ENCODE measurements around the gene PHAF1.

The PHAF1 gene

DNA sequence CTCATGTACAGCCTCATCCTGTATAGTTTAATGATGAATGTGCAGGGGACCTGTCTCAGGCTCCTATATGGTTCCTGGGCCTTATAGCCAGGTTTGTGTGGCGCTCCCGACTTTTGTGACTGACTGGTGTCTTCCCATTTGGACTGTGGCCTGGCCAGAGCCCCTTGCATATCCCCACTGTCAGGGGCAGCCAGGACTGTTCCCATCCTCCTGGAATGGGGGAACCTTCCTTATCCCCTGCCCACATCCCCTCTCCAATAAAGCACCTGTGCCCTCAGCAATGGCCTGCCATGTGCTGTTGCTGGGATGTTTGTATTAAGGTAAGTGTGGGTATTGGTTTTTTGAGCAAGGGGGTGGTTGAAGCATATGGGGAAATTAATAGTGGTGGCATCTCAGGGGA, 38.5 kb downstream of the PHAF1 start:
- no peak overlapping the region for H3K4me3 ChIP-seq (ENCODE audit: low read depth, low read length, poor library complexity, severe bottlenecking)
- no peaks in the 10 kb centered on the region for H3K9me3 ChIP-seq (ENCODE audit: low read length)
- no peaks in the 10 kb centered on the region for H3F3A ChIP-seq (ENCODE audit: insufficient read depth, low read length)
- H3K27ac ChIP-seq (ENCODE audit: low read depth, low read length, poor library complexity, severe bottlenecking) = no peak overlapping the region
- no peaks in the 10 kb centered on the region for H3K9me2 ChIP-seq (ENCODE audit: low read depth, low read length)
- H3K4me2 ChIP-seq (ENCODE audit: low read length) = no peak overlapping the region
- no peak overlapping the region for H3K9ac ChIP-seq (ENCODE audit: low read length)
- H3K36me3 ChIP-seq (ENCODE audit: insufficient read depth, low read length) = peaks cover 50% of the 10 kb centered on the region
- H3K27me3 ChIP-seq (ENCODE audit: insufficient read depth, low read length) = no peaks in the 10 kb centered on the region
- no peaks in the 10 kb centered on the region for H3K79me2 ChIP-seq (ENCODE audit: insufficient read depth, low read length)
- no peak overlapping the region for H2AFZ ChIP-seq (ENCODE audit: low read length)
- no peaks in the 10 kb centered on the region for H4K20me1 ChIP-seq (ENCODE audit: insufficient read depth, low read length)
- peaks cover 5% of the 10 kb centered on the region for H3K4me1 ChIP-seq (ENCODE audit: insufficient read depth, low read length, severe bottlenecking)
- TF ChIP-seq, protein P1, sequence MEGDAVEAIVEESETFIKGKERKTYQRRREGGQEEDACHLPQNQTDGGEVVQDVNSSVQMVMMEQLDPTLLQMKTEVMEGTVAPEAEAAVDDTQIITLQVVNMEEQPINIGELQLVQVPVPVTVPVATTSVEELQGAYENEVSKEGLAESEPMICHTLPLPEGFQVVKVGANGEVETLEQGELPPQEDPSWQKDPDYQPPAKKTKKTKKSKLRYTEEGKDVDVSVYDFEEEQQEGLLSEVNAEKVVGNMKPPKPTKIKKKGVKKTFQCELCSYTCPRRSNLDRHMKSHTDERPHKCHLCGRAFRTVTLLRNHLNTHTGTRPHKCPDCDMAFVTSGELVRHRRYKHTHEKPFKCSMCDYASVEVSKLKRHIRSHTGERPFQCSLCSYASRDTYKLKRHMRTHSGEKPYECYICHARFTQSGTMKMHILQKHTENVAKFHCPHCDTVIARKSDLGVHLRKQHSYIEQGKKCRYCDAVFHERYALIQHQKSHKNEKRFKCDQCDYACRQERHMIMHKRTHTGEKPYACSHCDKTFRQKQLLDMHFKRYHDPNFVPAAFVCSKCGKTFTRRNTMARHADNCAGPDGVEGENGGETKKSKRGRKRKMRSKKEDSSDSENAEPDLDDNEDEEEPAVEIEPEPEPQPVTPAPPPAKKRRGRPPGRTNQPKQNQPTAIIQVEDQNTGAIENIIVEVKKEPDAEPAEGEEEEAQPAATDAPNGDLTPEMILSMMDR (IDR thresholded peaks at IDR 0.05; ENCODE audit: low read length) = no peak
- TF ChIP-seq EZH2 (IDR thresholded peaks at IDR 0.05; ENCODE audit: borderline replicate concordance, low read length) = no peak

DNA sequence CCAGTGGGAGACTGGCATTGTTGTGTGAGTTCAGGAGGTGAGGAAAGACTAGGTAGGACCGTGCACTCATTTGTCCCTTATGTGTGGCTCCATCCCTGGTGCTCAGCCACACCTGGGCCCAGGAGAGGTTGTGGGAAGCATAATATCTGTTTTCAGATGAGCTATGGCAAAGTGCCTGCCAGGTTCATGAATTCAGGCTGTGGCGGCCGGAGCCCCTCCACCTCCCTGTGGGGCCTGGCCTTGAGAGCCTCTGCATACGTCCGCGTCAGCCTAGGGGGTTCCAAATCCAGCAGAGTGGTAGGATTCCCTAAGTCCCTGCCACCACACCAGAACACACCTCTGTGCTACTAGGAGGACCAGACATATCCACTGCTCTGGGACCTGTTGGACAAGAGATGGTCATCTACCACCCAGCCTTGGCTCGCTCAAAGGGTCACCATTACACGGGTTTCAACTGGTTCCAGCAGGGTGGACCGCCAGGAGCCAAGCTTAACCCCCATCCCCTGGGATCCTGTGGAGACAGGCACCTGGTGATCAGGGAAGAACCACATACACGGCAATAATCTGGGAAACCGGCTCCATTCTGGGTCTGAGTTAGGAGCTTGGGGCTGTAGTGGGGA, 39.0 kb downstream of the PHAF1 start:
- peaks cover 5% of the 10 kb centered on the region for H3K4me1 ChIP-seq (ENCODE audit: insufficient read depth, low read length, severe bottlenecking)
- H3K4me2 ChIP-seq (ENCODE audit: low read length) = no peak overlapping the region
- H3K79me2 ChIP-seq (ENCODE audit: insufficient read depth, low read length) = no peaks in the 10 kb centered on the region
- no peak overlapping the region for H3K4me3 ChIP-seq (ENCODE audit: low read depth, low read length, poor library complexity, severe bottlenecking)
- H3K9me3 ChIP-seq (ENCODE audit: low read length) = no peaks in the 10 kb centered on the region
- H4K20me1 ChIP-seq (ENCODE audit: insufficient read depth, low read length) = no peaks in the 10 kb centered on the region
- H3K27me3 ChIP-seq (ENCODE audit: insufficient read depth, low read length) = no peaks in the 10 kb centered on the region
- H3K9me2 ChIP-seq (ENCODE audit: low read depth, low read length) = no peaks in the 10 kb centered on the region
- peaks cover 46% of the 10 kb centered on the region for H3K36me3 ChIP-seq (ENCODE audit: insufficient read depth, low read length)
- no peak overlapping the region for H2AFZ ChIP-seq (ENCODE audit: low read length)
- no peaks in the 10 kb centered on the region for H3F3A ChIP-seq (ENCODE audit: insufficient read depth, low read length)
- no peak overlapping the region for H3K9ac ChIP-seq (ENCODE audit: low read length)
- H3K27ac ChIP-seq (ENCODE audit: low read depth, low read length, poor library complexity, severe bottlenecking) = no peak overlapping the region
- no peak for TF ChIP-seq EZH2 (IDR thresholded peaks at IDR 0.05; ENCODE audit: borderline replicate concordance, low read length)
- TF ChIP-seq, protein P1 (IDR thresholded peaks at IDR 0.05; ENCODE audit: low read length) = no peak

DNA sequence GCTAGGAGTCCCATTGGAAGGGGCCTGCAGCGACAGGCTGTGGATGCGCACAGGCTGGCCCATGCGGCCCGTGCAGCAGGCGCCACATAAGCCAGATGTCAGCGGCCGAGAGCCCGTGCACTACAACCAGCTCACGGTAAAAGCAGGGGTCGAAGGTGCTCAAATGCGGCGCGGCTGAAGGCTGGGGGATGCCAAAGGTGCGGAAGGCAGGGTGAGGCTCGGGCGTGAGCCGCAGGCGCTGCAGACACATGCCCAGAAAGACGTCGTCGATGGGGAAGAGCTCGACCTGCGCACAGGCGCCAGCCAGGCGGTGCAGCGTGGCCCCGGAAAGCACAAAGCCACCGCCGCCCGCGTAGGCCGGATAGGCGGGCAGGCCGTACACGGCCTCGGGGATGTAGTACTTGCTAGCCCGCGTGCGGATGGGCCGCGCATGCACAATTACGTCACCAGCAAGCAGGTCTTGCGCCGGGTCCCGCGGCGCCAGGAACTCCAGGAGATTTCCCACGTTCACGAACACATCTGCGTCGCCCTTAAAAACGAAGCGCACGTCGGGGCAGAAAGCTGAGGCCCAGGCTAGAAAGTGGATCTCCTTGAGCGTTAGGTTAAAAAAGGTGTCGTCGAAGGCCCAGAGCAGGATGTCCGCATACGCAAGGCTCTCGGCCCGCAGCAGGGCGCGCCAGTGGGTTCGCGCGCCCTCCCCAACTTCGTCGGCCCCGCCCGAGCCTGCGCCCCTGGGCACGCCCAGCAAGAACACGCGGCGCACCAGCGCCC, 39.7 kb downstream of the PHAF1 start:
- no peaks in the 10 kb centered on the region for H3F3A ChIP-seq (ENCODE audit: insufficient read depth, low read length)
- peaks cover 5% of the 10 kb centered on the region for H3K4me1 ChIP-seq (ENCODE audit: insufficient read depth, low read length, severe bottlenecking)
- no peak overlapping the region for H3K4me3 ChIP-seq (ENCODE audit: low read depth, low read length, poor library complexity, severe bottlenecking)
- H3K9ac ChIP-seq (ENCODE audit: low read length) = no peak overlapping the region
- H3K79me2 ChIP-seq (ENCODE audit: insufficient read depth, low read length) = no peaks in the 10 kb centered on the region
- no peak overlapping the region for H2AFZ ChIP-seq (ENCODE audit: low read length)
- no peaks in the 10 kb centered on the region for H3K27me3 ChIP-seq (ENCODE audit: insufficient read depth, low read length)
- peaks cover 40% of the 10 kb centered on the region for H3K36me3 ChIP-seq (ENCODE audit: insufficient read depth, low read length)
- no peak overlapping the region for H3K27ac ChIP-seq (ENCODE audit: low read depth, low read length, poor library complexity, severe bottlenecking)
- no peaks in the 10 kb centered on the region for H3K9me3 ChIP-seq (ENCODE audit: low read length)
- no peaks in the 10 kb centered on the region for H4K20me1 ChIP-seq (ENCODE audit: insufficient read depth, low read length)
- no peaks in the 10 kb centered on the region for H3K9me2 ChIP-seq (ENCODE audit: low read depth, low read length)
- H3K4me2 ChIP-seq (ENCODE audit: low read length) = no peak overlapping the region
- TF ChIP-seq EZH2 (IDR thresholded peaks at IDR 0.05; ENCODE audit: borderline replicate concordance, low read length) = no peak
- TF ChIP-seq, protein P1 (IDR thresholded peaks at IDR 0.05; ENCODE audit: low read length) = no peak
